HepG2 (cell line): ENCODE data around the gene VSIR. TPM values are rescaled to one million over a fixed set of nuclear protein-coding genes. Genes with fewer than 3 reads are reported as not detected.
A peak's percentile ranks its signal among the peaks of the same experiment; 100 is the strongest.

Source experiments
- ATAC-seq: fragments of 200-7000 bp; cut with Tn5 transposase; 3 replicates; pipeline ENCODE4 v1.9.1; 2020; ENCODE audit warnings: mild to moderate bottlenecking, moderate library complexity
- BruUV-seq: library from RNA; stranded (reverse); fragments of 400-500 nt; replicated peaks from 2 replicates; lab custom pipeline; 2021; lab: Mats Ljungman, UMichigan
- CTCF ChIA-PET: fragments of 300-600 bp; formaldehyde crosslinking; extraction: SDS; loops from one replicate; lab custom pipeline; 2021; ENCODE audit warnings: low total read pairs, inconsistent platforms, low intra/inter-chr PET ratio; lab: Yijun Ruan, JAX
- POLR2A ChIA-PET: fragments of 350-600 bp; sonication (Branson Sonifier 250); formaldehyde crosslinking; loops from one replicate; lab custom pipeline; 2020; ENCODE audit warnings: antibody characterized with exemption, inconsistent platforms; lab: Yijun Ruan, JAX
- DNase-seq: peaks from one replicate; pipeline ENCODE4 v3.0.0-alpha.2; 2015; ENCODE audit warnings: low spot score
- FAIRE-seq: peaks from 3 replicates; lab custom pipeline; 2011; peaks lifted over from hg19 to GRCh38; lab: Jason Lieb, UNC
- H2AFZ ChIP-seq: one replicate; pipeline ENCODE4 v1.6.1; 2011; ENCODE audit warnings: low read length, inconsistent platforms
- H3K27ac ChIP-seq: fragments of 300-600 bp; 3 replicates; pipeline ENCODE4 v1.8.0; 2011; ENCODE audit warnings: mixed run types, mild to moderate bottlenecking, mixed read lengths, low read length, inconsistent platforms; ENCODE audit not compliant: insufficient read depth; ENCODE audit errors: extremely low read length
- H3K27me3 ChIP-seq, 2 experiments: fragments of 200-600 bp in 1 of 2; 2 replicates in 1 of 2; 3 replicates in 1 of 2; pipeline versions ENCODE4 v1.6.0 to v1.8.0; 2011; ENCODE audit warnings: low read length in 2 of 2, mild to moderate bottlenecking in 2 of 2, moderate library complexity in 2 of 2, inconsistent platforms in 1 of 2; ENCODE audit not compliant: insufficient read depth in 2 of 2, control insufficient read depth in 1 of 2
- H3K36me3 ChIP-seq, 2 experiments: fragments of 200-600 bp in 1 of 2; replicated peaks in 1 of 2; 2 replicates in 1 of 2; 3 replicates in 1 of 2; pipeline versions ENCODE4 v1.5.1 to v1.8.0; 2011; ENCODE audit warnings: low read length in 2 of 2, inconsistent platforms in 1 of 2; ENCODE audit not compliant: insufficient read depth in 2 of 2, control insufficient read depth in 1 of 2
- H3K4me1 ChIP-seq: 2 replicates; pipeline ENCODE4 v1.5.1; 2012; ENCODE audit warnings: low read length, inconsistent platforms; ENCODE audit not compliant: insufficient read depth
- H3K4me2 ChIP-seq: 2 replicates; pipeline ENCODE4 v1.6.0; 2011; ENCODE audit warnings: low read depth, low read length, inconsistent platforms
- H3K4me3 ChIP-seq, 3 experiments: fragments of 200-600 bp in 1 of 3; sonication (generic), shearing (Covaris generic) in 1 of 3; replicated peaks in 1 of 3; 2 replicates each; pipeline ENCODE4 v1.5.1; 2011 to 2016; ENCODE audit warnings: low read length in 3 of 3, inconsistent platforms in 2 of 3, low read depth in 2 of 3, mild to moderate bottlenecking in 2 of 3, control low read depth in 1 of 3, mixed read lengths in 1 of 3; ENCODE audit not compliant: insufficient read depth in 1 of 3
- H3K79me2 ChIP-seq: one replicate; pipeline ENCODE4 v1.6.1; 2011; ENCODE audit warnings: low read length, inconsistent platforms; ENCODE audit not compliant: insufficient read depth
- H3K9ac ChIP-seq: 2 replicates; pipeline ENCODE4 v1.6.0; 2011; ENCODE audit warnings: mild to moderate bottlenecking, low read depth, low read length, inconsistent platforms; ENCODE audit not compliant: insufficient read depth
- H3K9me3 ChIP-seq: 2 replicates; pipeline ENCODE4 v1.5.1; 2012; ENCODE audit warnings: mild to moderate bottlenecking, low read length
- H4K20me1 ChIP-seq: 2 replicates; pipeline ENCODE4 v1.6.0; 2011; ENCODE audit warnings: inconsistent platforms, mild to moderate bottlenecking, low read length, moderate library complexity; ENCODE audit not compliant: insufficient read depth
- AGO2 ChIP-seq: fragments of 200-400 bp; formaldehyde crosslinking; optimal IDR thresholded peaks from 2 replicates; pipeline ENCODE3; 2017; ENCODE audit warnings: mild to moderate bottlenecking, low read depth, low read length, moderate library complexity
- NFYB ChIP-seq: sonication (generic); formaldehyde crosslinking; IDR thresholded peaks from 2 replicates; pipeline ENCODE4 v1.4.0; 2020; ENCODE audit warnings: missing genetic modification reagents
- RBM22 ChIP-seq: fragments of 200-400 bp; formaldehyde crosslinking; optimal IDR thresholded peaks from 2 replicates; pipeline ENCODE3; 2017; ENCODE audit warnings: mild to moderate bottlenecking, low read length, moderate library complexity
- SP1 ChIP-seq, 2 experiments: fragments of 450-650 bp in 1 of 2; sonication (generic) in 1 of 2; formaldehyde crosslinking in 1 of 2; IDR thresholded peaks; 2 replicates each; pipeline versions ENCODE4 v1.4.0 to v1.6.1; 2016 to 2020; ENCODE audit warnings: missing genetic modification reagents in 1 of 2
- TCF7L2 ChIP-seq: IDR thresholded peaks from 2 replicates; pipeline ENCODE4 v1.6.1; 2011; ENCODE audit warnings: mild to moderate bottlenecking, low read depth, low read length, moderate library complexity
- ZBTB33 ChIP-seq: sonication (generic); formaldehyde crosslinking; IDR thresholded peaks from 2 replicates; pipeline ENCODE4 v1.4.0; 2020; ENCODE audit warnings: missing genetic modification reagents
- ZBTB37 ChIP-seq: sonication (generic); formaldehyde crosslinking; IDR thresholded peaks from 2 replicates; pipeline ENCODE4 v1.4.0; 2020; ENCODE audit warnings: mild to moderate bottlenecking, missing genetic modification reagents
- ZHX1 ChIP-seq: sonication (generic); formaldehyde crosslinking; IDR thresholded peaks from 2 replicates; pipeline ENCODE4 v1.8.1; 2022; ENCODE audit warnings: low read depth, mild to moderate bottlenecking, missing genetic modification reagents
- ZNF160 ChIP-seq: sonication (generic); formaldehyde crosslinking; IDR thresholded peaks from 2 replicates; pipeline ENCODE4 v1.8.0; 2022; ENCODE audit warnings: mild to moderate bottlenecking, inconsistent platforms, missing genetic modification reagents
- ZNF556 ChIP-seq: sonication (generic); formaldehyde crosslinking; IDR thresholded peaks from 2 replicates; pipeline ENCODE4 v1.4.0; 2020; ENCODE audit warnings: mild to moderate bottlenecking, missing genetic modification reagents, borderline replicate concordance
- ZNF598 ChIP-seq: sonication (generic); formaldehyde crosslinking; IDR thresholded peaks from 2 replicates; pipeline ENCODE4 v1.5.1; 2020; ENCODE audit warnings: mild to moderate bottlenecking, missing genetic modification reagents, borderline replicate concordance
- ZNF709 ChIP-seq: sonication (generic); formaldehyde crosslinking; IDR thresholded peaks from 2 replicates; pipeline ENCODE4 v1.5.0; 2020; ENCODE audit warnings: mild to moderate bottlenecking, missing genetic modification reagents
- WGBS: methylation state at CpG from one replicate; pipeline ENCODE4 v1.1.6; 2017; ENCODE audit warnings: low lambda C conversion rate; 5-methylcytosine and 5-hydroxymethylcytosine counted together
- in situ Hi-C: cut with HindIII; loops from 2 replicates; pipeline ENCODE4 v1.10.0; 2017; ENCODE audit warnings: low pct_unique_long_range_greater_than_20kb; ENCODE audit not compliant: extremely low pct_ligation_motif_present
- intact Hi-C: fragments of 100-400 bp; cut with micrococcal nuclease; formaldehyde crosslinking; loops from one replicate; pipeline ENCODE4 v1.10.0; 2022; ENCODE audit not compliant: unreplicated experiment
- polyA plus RNA-seq, 8 experiments: library from polyadenylated mRNA; depleted of rRNA in 3 of 8; stranded (reverse) in 7 of 8; unstranded in 1 of 8; fragments of >200 nt; fragmentation: Illumina TruSeq in 4 of 8; extraction: Trizol in 4 of 8; gene quantifications; 2 replicates each; pipeline versions ENCODE4 v1.2.1 to v1.2.3, GENCODE V29; 2011 to 2016; ENCODE audit warnings: low read depth in 4 of 8, missing spikeins in 1 of 8, mixed read lengths in 1 of 8; ENCODE audit not compliant: insufficient read depth in 1 of 8
- total RNA-seq, 5 experiments: library from RNA; depleted of rRNA; stranded (reverse); fragments of >200 nt; fragmentation: Illumina TruSeq; extraction: Trizol; gene quantifications; 2 replicates each; pipeline ENCODE4 v1.2.3, GENCODE V29; 2016; ENCODE audit warnings: low read depth in 1 of 5

The VSIR gene
- total and polyA plus RNA-seq, 2 of the 13 experiments (the other 11 are each of a cell fraction or from before 2014, with no cell fraction given) = 0.44 to 3.2 TPM

GRCh38 chr10:71816421-71816851, 43.1 kb upstream of the VSIR start:
- POLR2A ChIA-PET = no interaction called here
- FAIRE-seq = no peak
- Histone ChIP-seq H4K20me1 (no peaks in the 10 kb centered on the region), H3K27me3 (no peaks in the 10 kb centered on the region), H3K4me2 (no peak overlapping the region), H3K4me3 (no peak overlapping the region), H3K36me3 (peaks cover 43 to 60% of the 10 kb centered on the region in 2 experiments), H3K79me2 (no peaks in the 10 kb centered on the region)
- WGBS = 98% methylated on average over 7 of the region's 12 CpGs
- no peak for ATAC-seq
- TF ChIP-seq AGO2 = peak; percentile 28
- no peak for TF ChIP-seq TCF7L2
- TF ChIP-seq RBM22 = peak; percentile 40
- no peak for TF ChIP-seq NFYB (CRISPR knock-in tag)
- TF ChIP-seq ZNF556 (CRISPR knock-in tag) = no peak
- TF ChIP-seq, all 625 proteins: peak for 2
- no peak overlapping the region for H3K9ac ChIP-seq
- H3K4me1 ChIP-seq = no peaks in the 10 kb centered on the region
- no peak for DNase-seq
- no peak overlapping the region for H2AFZ ChIP-seq
- H3K27ac ChIP-seq = no peak overlapping the region
- no TSS peak for BruUV-seq
- no peaks in the 10 kb centered on the region for H3K9me3 ChIP-seq
- CTCF ChIA-PET = no interaction called here
- in situ Hi-C loops = no loop called here
- intact Hi-C loops = no loop called here

GRCh38 chr10:71815515-71816130, 42.3 kb upstream of the VSIR start:
- H4K20me1 ChIP-seq = no peaks in the 10 kb centered on the region
- H3K27me3 ChIP-seq = no peaks in the 10 kb centered on the region
- intact Hi-C loops = no loop called here
- FAIRE-seq (no peak), DNase-seq (no peak), ATAC-seq (no peak)
- ChIA-PET POLR2A (interaction anchor here (1.4 kb wide), 1 partner anchor 10 kb away, joined by 3 read pairs; no protein-coding TSS in a partner anchor), CTCF (no interaction called here)
- H2AFZ ChIP-seq = no peak overlapping the region
- no peaks in the 10 kb centered on the region for H3K79me2 ChIP-seq
- H3K4me1 ChIP-seq = no peaks in the 10 kb centered on the region
- no peak overlapping the region for H3K9ac ChIP-seq
- H3K4me3 ChIP-seq = no peak overlapping the region
- peaks cover 38 to 52% of the 10 kb centered on the region in 2 experiments for H3K36me3 ChIP-seq
- BruUV-seq = no TSS peak
- WGBS = 96% methylated on average over 14 of the region's 15 CpGs
- no peaks in the 10 kb centered on the region for H3K9me3 ChIP-seq
- no peak overlapping the region for H3K4me2 ChIP-seq
- H3K27ac ChIP-seq = no peak overlapping the region
- in situ Hi-C loops = no loop called here
- TF ChIP-seq ZNF598 (CRISPR knock-in tag) = no peak
- TF ChIP-seq ZHX1 = no peak
- no peak for TF ChIP-seq ZNF709 (CRISPR knock-in tag)
- TF ChIP-seq ZBTB37 (CRISPR knock-in tag) = no peak
- no peak for TF ChIP-seq SP1 (IDR thresholded peaks at IDR 0.05)
- no peak for TF ChIP-seq SP1 (CRISPR knock-in tag; IDR thresholded peaks at IDR 0.05)
- no peak for TF ChIP-seq ZNF160 (CRISPR knock-in tag)
- TF ChIP-seq ZBTB33 (CRISPR knock-in tag) = peak; percentile 76; the same call in 1 of the 2 replicates
